H1 (cell line): ENCODE measurements around the gene MGRN1. TPM values are rescaled to one million over a fixed set of nuclear protein-coding genes. Genes with fewer than 3 reads are reported as not detected.

Experiments
- ATF3 ChIP-seq: IDR thresholded peaks from 2 replicates; pipeline ENCODE4 v1.6.1; 2011; ENCODE audit warnings: low read depth, mild to moderate bottlenecking, low read length; ENCODE audit not compliant: insufficient read depth
- CREB1 ChIP-seq: IDR thresholded peaks from 2 replicates; pipeline ENCODE4 v1.6.1; 2012; ENCODE audit warnings: inconsistent platforms
- MAFK ChIP-seq: IDR thresholded peaks from 2 replicates; pipeline ENCODE4 v1.6.1; 2012; ENCODE audit warnings: low read depth, mild to moderate bottlenecking, improper control_type of control experiment, low read length
- polyA plus RNA-seq, 7 experiments: library from polyadenylated mRNA; depleted of rRNA in 3 of 7; stranded (reverse) in 5 of 7; unstranded in 2 of 7; fragments of >200 nt in 5 of 7; fragments of 200-250 nt in 2 of 7; gene quantifications; 1 replicate in 5 of 7; 2 replicates in 1 of 7; 4 replicates in 1 of 7; pipeline versions ENCODE4 v1.2.1 to v1.2.3, GENCODE V29; 2011 to 2013; ENCODE audit warnings: missing spikeins in 2 of 7, mixed read lengths in 2 of 7
- total RNA-seq: library from RNA; stranded (reverse); fragmentation: NEBNext Ultra II Directional; extraction: Animal tissue kit (Norgen Biotek cat#: 25700); gene quantifications from 2 replicates; pipeline ENCODE4 v1.2.1, GENCODE V29; 2021
- TF ChIP-seq, protein P1 (sequence below), 3 experiments: IDR thresholded peaks; 1 replicate in 2 of 3; 2 replicates in 1 of 3; pipeline versions ENCODE4 v1.5.1 to v1.6.1; 2011; ENCODE audit warnings: low read length in 3 of 3, mild to moderate bottlenecking in 3 of 3, inconsistent platforms in 2 of 3, low read depth in 1 of 3, moderate library complexity in 1 of 3; ENCODE audit not compliant: insufficient read depth in 1 of 3; ENCODE audit errors: control extremely low read depth in 1 of 3

The MGRN1 gene
- total and polyA plus RNA-seq, 2 of the 8 experiments (the other 6 are each of a cell fraction or from before 2014, with no cell fraction given) = 15.0 to 82.3 TPM

GRCh38 chr16:4688674-4689045 lies 64.0 kb downstream of the MGRN1 start (continued):
- TF ChIP-seq, protein P1, sequence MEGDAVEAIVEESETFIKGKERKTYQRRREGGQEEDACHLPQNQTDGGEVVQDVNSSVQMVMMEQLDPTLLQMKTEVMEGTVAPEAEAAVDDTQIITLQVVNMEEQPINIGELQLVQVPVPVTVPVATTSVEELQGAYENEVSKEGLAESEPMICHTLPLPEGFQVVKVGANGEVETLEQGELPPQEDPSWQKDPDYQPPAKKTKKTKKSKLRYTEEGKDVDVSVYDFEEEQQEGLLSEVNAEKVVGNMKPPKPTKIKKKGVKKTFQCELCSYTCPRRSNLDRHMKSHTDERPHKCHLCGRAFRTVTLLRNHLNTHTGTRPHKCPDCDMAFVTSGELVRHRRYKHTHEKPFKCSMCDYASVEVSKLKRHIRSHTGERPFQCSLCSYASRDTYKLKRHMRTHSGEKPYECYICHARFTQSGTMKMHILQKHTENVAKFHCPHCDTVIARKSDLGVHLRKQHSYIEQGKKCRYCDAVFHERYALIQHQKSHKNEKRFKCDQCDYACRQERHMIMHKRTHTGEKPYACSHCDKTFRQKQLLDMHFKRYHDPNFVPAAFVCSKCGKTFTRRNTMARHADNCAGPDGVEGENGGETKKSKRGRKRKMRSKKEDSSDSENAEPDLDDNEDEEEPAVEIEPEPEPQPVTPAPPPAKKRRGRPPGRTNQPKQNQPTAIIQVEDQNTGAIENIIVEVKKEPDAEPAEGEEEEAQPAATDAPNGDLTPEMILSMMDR (IDR thresholded peaks at IDR 0.05; ENCODE audit: control extremely low read depth in 1 of 3, insufficient read depth in 1 of 3, low read depth in 1 of 3, low read length in 3 of 3) = no peak
- no peak for TF ChIP-seq CREB1
- no peak for TF ChIP-seq MAFK
- no peak for TF ChIP-seq ATF3
